Subcutaneous adipose tissue (tissue), 4 donors: ENCODE measurements around the gene CAMSAP1. TPM values are rescaled to one million over a fixed set of nuclear protein-coding genes. Genes with fewer than 3 reads are reported as not detected.

Experiments
- total RNA-seq, 4 donors: library from RNA; depleted of rRNA; stranded (reverse); fragments of >200 nt; gene quantifications; one replicate each; pipeline ENCODE4 v1.1.0, GENCODE V29; 2016
- TF ChIP-seq, protein P1 (sequence below): fragments of 450-650 bp; IDR thresholded peaks from one replicate; pipeline ENCODE4 v1.5.1; 2016; ENCODE audit warnings: low read depth, mild to moderate bottlenecking, control low read depth, antibody characterized with exemption, moderate library complexity

The CAMSAP1 gene
- total RNA-seq, 4 donors from 2014 or later = 23.6 to 35.0 (median 24.1) TPM

DNA sequence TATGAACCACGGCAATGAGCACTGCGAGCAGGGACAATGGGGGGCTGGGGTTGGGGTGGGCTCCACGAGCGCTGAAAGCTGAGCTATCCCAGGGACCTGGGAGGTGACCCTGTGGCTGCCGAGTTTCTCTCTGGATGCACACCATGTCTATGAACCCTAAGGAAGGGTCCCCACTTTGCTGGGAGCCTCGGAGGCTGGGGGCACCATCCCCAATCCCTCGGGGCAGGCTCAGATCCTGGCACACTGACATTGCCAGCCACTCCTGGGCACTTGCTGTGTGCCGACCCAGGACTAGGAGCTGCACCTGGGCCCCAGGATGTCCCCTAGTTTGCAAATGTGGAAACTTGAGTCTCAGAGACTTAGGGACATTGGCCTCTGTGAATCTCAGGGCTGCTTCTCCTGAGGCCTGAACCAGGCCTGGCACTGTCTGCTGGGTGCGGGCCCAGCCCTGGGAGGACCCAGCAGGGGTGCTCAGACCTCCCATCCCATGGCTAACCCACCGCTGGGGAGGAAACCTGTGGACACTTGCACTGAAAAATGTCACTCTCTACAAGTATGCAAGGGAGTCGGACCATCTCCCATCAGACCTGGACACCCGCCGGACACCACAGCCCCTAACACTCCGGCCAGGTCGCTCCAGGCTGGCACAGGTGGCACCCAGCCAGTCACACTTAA is 13.0 kb upstream of the CAMSAP1 start:
- TF ChIP-seq, protein P1, sequence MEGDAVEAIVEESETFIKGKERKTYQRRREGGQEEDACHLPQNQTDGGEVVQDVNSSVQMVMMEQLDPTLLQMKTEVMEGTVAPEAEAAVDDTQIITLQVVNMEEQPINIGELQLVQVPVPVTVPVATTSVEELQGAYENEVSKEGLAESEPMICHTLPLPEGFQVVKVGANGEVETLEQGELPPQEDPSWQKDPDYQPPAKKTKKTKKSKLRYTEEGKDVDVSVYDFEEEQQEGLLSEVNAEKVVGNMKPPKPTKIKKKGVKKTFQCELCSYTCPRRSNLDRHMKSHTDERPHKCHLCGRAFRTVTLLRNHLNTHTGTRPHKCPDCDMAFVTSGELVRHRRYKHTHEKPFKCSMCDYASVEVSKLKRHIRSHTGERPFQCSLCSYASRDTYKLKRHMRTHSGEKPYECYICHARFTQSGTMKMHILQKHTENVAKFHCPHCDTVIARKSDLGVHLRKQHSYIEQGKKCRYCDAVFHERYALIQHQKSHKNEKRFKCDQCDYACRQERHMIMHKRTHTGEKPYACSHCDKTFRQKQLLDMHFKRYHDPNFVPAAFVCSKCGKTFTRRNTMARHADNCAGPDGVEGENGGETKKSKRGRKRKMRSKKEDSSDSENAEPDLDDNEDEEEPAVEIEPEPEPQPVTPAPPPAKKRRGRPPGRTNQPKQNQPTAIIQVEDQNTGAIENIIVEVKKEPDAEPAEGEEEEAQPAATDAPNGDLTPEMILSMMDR = no peak

DNA sequence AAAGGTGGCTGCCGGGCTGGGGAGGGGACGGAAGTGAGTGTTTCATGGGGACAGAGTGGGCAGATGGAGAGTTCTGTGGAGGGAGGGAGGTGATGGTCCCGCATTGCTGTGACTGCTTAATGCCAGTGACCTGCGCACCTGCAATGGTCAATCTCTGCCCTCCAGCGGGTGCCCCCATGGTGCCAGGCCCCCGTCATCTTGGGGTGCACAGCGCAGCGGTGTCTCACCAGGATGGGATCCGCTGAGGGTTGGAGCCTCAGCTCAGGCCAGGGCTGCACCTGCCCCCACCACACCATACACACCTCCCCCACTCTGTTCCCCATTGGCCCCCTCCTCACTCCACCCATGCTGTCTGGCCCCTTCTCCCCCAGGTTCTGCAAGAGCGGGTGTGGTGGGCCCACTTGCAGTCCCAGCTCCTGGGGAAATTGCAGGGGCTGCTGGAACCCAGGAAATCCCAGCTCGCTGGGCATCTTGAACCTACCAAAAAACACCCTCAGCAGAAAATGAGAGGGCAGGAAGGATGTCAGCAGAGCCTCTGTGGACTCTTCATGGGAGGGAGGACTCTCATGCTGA is 12.1 kb upstream of the CAMSAP1 start:
- TF ChIP-seq, protein P1 = no peak

DNA sequence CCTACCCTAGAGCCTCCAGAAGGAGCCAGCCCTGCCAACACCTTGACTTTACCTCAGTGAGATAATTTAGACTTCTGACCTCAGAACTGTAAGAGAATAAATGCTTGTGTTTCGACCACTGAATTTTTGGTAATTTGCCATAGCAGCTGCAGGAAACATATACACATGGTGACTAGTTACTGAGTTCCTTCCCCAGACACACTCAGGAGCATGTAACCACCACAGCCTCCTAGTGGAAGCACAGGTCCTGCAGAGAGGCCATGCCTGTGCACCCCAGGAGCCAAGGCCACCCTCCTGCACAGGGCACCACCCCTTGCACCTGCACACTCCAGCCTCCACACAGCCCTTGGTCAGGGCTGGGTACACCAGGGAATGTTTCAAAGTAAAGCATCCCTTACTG is 7.6 kb upstream of the CAMSAP1 start:
- TF ChIP-seq, protein P1 = no peak

DNA sequence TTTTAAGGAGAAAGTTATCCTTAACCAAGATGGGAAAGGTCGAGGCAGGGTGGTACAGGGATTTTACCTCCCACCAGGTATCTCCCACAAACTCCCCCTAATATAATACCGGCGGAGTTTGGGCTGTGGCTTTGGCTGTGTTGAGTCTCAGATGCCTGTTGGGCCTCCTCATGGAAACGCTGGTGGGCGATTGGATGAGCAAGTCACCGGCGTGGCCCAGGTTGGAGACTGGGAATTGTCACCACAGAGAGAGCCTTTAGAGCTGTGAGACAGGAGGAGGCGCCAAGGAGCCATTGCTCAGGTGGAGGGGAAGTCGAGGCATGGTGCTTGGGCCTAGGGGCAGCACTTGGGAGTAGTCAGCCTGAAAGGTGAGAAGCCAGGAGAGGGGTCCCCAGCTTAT is 3.4 kb upstream of the CAMSAP1 start:
- TF ChIP-seq, protein P1 = no peak

DNA sequence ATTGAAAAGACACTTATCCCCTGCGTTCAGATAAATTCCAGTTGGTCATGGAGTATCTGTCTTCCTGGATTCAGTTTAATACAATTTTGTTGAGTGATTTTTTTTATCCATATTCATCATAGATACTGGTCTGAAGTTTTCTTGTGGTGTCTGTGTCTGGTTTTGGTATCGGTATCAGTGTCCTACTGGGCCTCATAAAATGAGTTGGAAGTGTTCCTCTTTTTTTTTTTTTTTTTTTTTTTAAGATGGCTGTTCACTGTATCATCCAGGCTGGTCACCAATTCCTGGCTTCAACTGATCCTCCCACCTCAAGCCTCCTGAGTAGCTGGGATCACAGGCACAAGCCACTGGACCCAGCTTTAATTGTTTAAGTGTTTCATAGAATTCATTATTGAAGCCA is 2.9 kb upstream of the CAMSAP1 start:
- TF ChIP-seq, protein P1 = no peak

DNA sequence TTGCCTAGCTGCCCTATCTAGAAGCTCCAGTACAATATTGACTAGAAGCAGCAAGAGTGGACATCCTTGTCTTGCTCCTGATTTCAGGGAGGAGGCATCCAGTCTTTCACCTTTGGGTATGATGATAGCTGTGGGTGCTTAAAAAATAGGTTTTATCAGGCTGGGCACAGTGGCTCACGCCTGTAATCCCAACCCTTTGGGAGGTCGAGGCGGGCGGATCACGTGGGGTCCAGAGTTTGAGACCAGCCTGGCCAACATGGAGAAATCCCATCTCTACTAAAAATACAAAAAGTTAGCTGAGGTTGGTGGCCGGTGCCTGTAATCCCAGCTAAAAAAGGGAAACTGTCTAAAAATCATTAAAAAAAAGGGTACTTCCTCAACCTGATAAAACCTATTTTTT is 2.0 kb upstream of the CAMSAP1 start:
- TF ChIP-seq, protein P1 = no peak

DNA sequence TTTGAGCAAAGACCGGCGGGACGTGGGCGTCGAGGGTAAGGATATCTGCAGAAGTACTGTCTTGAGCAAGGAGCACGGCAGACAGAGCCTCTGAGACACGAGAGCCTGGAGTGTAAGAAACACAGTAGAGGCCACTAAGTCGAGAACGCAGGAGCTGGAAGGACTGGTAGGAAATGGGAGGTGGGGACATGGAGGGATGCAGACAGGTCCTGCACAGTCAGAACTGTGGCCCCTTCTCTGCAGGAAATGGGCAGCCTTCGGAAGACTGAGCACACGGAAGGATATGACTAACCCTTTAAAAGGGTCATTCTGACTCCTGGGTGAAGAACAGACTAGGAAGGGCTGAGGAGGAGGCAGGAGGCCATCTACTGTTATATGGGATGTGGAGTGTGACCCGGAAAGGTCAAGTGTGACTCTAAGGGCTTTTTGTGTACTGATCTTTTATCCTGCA is 1.4 kb upstream of the CAMSAP1 start:
- TF ChIP-seq, protein P1 = no peak
